Hepatic stellate cell (primary cell): ENCODE measurements around the gene RPL15.

ENCODE experiments used
- DNase-seq: peaks from one replicate; pipeline ENCODE4 v3.0.0; 2011; ENCODE audit warnings: low spot score

Gene RPL15

DNA sequence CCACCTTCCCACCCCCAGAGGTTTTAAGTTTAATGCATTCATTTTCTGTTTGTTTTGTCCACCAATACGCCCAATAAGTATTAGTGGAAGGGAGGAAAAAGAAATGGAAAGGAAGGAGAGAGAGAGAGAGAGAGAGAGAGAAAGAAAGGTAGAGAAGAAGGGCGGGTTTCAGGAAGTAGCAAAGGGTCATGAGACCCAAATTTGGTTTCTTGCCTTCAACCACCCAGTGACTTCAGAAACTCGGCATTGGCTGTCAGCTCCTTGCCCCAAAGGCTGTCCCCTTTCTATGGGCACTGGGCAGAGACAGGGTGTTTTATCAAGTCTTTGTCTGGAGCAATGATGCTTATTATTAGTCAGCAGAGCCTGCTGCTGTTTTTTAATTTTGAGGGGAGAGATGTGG, 14.7 kb downstream of the RPL15 start:
- no peak for DNase-seq

DNA sequence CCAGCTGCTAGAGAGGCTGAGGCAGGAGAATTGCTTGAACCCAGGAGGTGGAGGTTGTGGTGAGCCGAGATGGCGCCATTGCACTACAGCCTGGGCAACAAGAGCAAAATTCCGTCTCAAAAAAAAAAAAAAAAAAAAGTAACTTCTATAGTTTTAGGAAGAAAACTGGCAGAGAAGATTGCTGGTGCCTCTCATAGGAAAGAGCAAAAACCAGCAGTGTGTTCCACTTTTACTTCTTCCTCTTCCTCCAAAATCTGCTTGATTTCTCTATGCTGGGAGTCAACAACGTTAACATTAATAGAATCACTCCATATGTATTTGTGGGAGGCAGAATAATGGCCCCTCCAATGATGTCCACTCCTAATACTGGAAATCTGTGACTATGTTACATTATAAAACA, 15.6 kb downstream of the RPL15 start:
- DNase-seq: no peak

DNA sequence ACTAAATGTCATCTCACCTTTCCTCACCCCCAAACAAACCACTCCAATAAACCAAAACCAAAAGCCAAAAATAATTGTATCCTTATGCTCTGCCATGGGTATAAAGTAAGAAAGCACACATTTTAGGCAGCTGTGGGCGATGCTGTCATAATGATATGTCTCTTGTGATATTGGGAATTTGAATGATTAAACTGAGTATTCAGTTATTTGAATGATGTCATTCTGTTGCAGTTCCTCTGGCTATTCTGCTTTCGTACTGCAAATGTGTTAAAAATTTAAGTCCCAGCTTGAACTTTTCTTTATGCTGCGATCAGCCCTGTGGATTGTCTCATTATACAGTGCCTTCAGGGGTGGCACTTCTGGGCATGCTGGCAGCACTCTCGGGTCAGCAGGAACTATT, 17.3 kb downstream of the RPL15 start:
- no peak for DNase-seq

DNA sequence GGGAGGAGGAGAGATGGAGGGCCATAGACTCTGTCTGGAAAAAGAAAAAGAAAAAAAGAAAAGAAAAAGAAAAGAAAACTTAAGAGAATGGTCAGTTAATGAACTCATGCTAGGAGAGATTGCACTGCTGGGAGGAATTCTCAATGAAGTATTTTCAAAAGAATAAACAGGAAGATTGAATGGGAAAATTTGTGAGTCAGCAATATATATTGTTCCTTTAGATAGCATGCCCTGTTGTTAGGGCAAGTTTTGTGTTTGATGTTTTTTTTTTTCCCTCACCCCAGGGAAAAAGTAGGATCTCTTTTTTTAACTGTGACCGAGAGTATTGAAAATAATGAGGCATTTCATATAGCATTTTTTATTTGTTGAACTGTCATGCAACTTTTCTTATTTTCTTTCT, 20.4 kb downstream of the RPL15 start:
- DNase-seq: no peak

DNA sequence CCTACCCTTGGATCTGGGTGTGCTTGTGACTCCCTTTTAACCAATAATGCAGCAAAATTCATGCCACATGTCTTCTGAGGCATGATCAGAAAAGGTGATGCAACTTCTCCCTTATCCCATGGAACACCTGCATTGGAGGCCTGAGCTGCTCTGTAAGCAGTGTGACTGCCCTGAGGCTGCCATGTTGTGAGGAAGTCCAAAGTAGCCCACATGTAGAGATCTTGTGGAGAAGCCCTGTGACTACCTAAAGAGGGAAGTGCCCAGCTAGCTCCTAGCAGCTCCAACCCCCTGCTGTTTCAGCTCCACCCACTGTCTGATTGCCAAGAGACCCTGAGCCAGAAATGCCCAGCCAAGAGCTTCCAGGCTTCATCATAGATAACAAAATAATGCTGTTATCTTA, 21.8 kb downstream of the RPL15 start:
- DNase-seq: no peak

DNA sequence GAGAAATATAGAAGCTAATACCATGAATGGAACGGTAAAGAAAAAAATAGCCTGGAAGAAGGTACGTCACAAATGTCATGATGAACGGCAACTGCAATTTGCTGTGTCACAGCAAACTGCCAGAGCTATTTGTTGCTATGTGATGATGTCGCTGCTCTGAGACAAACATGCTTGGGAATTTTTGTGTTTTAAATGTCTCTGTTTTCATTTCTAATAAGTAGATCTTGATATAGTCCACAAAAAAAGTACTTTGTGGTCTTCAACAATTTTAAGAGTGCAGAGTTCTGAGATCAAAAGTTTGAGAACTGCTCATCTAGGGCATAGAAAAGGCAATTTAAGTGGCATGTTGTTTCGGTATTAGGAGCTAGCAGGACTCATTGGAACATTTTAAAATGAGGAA, 23.8 kb downstream of the RPL15 start:
- DNase-seq: no peak

DNA sequence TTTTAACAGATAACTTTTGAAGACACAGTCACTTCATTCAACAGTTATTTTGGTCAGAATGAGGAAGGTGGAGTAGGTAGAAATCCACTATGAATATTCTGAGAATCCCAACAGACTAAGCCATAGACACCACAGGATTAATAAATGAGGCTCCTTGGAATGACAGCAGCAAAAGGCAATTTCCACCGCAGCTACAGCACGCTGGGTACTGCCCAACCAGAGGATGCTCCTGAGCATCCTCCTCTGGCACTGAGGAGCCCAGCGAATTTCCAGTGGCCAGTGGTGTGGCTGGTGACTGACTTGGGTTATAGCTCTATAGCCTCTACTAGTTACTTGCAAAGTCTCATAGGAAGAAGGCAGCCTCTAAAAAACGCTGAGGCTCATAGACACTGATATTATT, 24.5 kb downstream of the RPL15 start:
- DNase-seq: no peak

DNA sequence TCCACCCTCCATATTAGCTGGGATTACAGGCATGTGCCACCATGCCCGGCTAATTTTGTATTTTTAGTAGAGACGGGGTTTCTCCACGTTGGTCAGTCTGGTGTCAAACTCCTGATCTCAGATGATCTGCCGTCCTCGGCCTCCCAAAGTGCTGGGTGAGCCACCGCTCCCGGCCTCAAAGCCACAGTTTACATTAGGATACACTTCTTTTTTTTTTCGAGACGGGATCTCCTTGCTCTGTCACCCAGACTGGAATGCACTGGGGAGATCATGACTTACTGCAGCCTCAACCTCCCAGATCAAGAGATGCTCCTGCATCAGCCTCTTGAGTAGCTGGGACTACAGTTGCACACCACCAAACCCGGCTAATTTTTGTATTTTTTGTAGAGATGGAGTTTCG, 25.6 kb downstream of the RPL15 start:
- DNase-seq: no peak

DNA sequence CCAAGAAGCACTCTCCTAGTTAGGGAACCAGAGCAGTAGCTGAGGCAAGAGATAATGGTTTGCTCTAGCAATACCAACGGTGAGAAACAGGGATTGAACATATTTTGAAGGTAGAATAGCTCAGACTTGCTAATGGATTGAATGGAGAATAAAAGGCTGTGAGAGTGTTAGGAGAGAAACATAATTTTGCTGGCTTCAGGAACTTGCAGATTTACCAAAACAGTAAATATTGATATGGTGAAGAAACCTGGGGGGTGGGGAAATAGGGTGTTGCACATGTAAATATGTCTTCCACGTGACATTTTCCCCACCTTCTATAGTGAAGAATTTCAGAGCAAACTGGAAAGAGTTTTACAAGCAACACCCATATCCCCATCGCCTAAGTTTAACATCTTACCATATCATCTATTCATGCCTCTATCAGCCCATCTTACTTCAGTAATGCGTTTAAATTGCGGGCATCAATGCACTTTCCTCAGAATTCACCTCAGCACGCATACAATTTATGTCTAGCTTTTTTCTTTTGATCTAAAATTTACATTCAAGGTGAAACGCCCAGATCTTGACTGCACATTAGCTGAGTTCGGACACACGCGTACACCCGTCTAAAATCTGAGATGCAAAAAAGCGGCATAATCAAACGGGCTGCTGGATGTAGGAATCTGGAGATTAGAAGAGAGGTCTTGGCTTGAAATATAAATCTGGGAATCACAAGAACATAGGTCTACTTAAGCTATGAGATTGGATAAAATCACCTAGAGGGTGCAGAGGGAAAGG, 27.3 kb downstream of the RPL15 start:
- no peak for DNase-seq

DNA sequence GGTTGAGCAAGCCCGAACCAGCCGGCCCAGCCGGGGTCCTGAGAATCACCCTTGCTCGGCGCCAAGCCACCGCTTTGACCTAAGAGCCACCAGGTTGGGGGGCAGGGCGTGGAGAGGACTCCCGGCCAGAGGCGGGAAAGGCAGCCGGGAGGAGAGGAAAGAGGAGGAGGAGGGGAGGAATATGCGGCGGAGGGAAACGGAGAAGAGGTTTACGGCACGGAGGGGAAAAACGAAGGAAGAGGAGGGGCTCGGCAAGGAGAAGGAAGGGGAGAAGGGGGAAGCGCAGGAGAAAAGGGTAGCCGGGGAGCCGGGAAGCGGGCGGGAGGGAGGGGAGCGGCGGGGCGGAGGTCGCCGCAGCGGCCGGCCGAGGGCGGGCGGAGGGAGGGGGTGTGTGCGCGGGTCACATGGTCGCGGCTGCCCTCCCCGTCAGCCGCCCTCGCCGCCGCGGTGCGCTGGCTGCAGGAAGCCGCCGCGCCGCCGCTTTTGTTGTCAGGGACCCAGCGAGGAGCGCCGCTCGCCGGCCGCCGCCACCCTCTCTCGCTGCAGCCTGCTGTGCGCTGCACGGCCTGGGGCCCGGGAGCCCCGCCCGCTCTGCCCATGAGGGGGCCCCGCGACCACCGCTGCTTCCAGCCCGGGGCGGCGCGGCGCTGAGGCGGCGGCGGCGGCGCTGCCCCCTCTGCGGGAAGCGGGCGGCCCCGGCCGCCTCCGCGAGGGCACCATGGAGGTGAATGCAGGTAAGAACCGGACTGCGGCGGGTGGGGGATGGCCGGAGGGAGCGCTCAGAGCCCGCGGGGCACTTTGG, 28.1 kb downstream of the RPL15 start, which contains the start of gene NR1D2:
NR1D2 (plus strand) TSS at position 426 of the 802 bp plus-strand sequence; CDS start at position 719, 293 bp downstream.
- DNase-seq: peak; percentile 83

DNA sequence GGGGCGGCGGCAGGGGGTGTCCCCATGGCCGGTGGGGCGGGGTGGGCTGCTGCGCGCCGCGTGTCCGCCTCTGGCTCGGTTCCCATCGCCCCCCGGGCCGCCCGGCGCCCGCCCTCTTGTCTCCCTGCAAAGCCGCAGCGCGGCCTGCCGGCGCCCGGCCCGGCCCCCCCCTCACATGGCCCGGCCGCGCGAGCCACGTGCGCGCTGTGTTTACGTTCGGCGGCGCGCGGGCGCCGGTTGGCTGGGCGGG, 28.7 kb downstream of the RPL15 start:
- no peak for DNase-seq

DNA sequence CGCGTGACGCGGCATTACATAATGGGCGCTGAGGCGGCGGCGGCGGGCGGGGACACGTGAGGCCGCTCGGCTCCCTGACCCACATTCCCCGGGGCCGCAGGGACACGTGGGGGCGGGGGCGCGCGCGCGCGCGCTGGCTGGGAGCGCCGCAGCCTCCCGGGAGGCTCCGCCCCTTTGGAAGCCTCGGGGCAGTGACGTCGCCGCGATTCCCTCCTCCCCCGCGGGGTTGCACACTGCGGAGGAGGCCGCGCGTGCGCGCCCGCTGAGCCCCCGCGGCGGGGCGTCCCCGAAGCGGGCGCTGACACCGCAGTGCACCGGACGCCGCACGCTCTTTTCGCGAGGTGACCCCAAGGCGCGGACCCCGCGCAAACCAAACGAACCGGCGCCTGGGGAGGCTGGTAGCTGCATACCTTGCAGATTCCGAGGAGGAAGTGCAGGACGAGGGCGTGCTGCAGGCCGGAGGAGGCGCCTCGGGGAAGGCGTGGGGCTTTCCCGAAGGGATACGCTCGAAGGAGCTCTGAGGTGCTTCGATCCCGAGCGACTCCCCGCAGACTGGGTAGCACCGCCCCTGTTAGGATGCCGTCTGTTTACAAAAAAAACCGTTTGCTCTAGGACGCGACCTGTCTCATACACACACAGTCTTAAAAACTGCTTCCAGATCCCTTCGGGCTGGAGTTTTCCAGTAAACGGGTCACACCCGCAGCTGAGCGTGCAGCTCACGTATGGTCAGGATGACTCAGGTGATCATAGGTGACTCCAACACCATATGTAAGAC, 29.2 kb downstream of the RPL15 start:
- peak; percentile 96 for DNase-seq

DNA sequence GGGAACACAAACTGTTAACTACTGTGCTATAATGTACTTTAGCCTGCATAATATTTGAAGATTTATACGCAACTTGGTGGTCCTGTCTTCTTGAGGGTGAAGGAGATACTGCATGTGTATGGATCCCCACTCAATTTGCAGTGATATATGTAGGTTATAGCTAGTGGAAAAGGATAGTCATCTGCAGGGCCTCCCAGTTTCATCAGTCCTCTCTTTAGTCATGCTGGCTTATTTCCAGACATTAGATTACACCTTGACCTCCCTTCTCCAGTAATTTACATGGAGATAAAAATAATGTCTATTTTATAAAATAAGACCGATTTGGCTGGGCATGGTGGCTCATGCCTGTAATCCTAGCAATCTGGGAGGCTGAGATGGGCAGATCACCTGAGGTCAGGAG, 31.8 kb downstream of the RPL15 start:
- no peak for DNase-seq

DNA sequence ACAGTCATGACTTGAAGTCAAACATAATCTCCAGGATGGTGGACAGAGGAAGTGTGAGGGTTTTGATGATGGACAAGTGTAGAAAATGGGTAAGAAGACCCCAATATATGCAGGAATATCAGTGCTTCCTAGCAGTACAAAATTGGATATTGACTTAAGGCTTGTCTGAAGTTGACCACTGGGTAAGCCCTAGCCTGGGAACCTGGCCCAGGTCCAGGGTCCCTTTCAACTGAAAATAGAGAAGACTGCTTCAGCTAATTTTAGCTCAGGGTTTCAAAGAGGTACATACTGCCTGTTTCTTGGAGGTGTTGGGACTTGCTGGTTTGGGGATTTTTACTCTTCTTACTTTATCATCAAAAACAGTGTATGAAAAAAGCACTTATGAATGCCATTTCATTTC, 32.9 kb downstream of the RPL15 start:
- DNase-seq: peak; percentile 29

DNA sequence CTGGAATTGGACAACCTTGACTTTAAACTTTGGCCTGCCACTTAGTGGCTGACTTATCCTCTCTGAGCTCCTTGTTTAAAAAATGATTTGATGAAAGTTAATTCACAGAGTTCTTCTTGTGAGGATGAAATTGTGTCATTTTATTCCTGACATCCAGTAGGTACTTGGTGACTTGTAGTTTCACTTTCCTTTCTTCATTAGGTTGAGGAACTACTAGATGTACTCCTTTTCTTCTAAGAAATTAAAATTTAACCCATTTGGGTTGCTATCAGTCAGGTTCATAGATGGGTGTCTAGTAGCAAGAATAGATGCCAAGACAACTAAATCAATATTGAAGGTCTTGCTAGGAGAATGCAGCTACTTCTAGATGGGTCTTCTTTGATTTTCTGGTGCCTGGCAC, 33.4 kb downstream of the RPL15 start:
- no peak for DNase-seq

DNA sequence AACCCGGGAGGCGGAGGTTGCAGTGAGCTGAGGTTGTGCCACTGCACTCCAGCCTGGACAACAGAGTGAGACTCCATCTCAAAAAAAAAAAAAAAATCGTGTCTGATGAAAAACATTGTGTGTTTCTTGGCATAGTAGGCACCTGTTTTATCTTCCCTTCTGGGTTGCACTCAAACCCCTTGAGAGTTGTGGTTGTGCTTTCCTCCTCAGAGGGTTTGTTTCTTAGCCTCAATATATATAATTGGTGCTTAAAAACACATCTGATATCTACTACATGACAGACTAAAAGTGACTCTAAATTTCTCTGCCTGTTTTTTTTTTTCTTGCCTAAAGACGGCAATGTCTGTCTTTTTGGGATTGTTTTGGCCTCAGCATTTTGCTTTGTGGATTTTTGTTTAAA, 35.7 kb downstream of the RPL15 start:
- DNase-seq: no peak

DNA sequence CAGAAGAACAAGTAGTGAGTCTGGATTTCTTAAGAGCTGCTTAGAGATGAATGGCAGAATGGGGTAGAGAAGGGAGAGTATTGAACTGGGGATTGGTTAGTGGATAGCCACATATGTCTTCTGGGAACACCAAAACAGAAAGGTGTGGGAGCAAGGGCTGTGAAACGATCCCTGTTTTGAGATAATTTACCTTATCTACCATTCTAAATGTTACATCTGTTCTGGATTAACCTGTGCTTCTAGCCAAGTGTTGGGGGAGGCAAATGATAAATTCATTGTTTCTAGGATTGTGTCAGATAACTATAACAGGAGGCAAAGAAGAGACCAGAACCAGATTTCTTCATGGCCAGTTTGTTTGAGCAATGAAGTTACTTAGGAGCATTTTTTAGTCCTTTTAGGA, 36.6 kb downstream of the RPL15 start:
- DNase-seq: no peak

DNA sequence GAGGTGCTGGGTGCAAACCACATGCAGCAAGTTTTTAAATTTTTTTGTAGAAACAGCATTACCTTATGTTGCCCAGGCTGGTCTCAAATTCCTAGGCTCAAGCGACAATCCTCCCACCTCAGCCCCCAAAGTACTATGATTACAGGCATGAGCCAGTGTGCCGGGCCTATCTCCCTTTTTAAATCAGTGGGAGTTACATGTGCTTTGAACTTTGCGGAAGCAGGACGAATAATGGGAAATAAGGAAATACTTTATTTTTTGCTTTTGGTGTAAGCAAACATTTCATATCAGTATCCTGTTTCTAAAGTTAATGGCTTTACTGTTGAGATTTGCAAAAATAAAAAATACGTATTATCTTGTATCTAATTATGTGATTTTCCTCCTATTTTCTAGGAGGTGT, 37.2 kb downstream of the RPL15 start:
- DNase-seq: no peak

DNA sequence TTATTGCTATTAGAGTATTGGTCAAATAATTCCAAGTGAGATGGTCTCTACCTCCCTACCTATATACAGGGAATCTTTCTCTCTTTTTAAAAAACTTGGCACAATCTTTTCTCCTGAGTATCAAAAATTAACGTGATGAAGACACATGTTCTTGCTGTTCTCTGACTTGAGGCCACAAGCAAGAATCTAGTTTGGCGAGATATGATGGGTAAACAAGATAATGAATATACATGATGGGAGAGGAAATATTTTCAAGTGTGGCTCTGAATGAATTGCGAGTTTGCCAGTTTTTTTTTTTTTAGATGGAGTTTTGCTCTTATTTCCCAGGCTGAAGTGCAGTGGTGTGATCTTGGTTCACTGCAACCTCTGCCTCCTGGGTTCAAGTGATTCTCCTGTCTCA, 39.8 kb downstream of the RPL15 start:
- DNase-seq: no peak

DNA sequence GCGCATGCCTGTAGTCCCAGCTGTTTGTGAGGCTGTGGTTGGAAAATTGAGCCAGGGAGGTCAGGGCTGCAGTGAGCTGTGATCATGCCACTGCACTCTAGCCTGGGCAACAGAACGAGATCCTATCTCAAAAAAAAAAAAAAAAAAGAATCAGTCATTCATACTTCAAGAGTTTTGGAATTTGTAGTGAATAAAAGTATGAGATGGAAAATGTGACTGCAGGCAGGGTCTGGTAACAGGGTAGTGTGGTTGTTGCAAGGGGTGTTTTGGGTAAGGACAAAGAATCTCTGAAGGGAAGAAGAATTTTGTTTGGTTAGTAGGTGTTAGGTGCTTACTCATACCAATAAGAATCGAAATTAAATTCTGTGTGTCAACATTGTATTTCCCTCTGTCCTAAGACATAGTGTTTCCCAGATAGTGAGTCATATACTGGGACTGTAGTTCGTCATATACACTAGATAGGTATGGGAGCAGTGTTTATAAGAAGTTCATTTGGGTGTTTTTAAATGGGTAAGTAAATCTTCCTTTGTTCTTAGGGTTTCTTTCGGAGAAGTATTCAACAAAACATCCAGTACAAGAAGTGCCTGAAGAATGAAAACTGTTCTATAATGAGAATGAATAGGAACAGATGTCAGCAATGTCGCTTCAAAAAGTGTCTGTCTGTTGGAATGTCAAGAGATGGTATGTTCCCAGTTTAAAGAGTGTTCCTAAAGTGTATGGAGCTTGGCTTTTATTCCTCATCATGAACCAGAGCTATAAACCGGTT, 42.4 kb downstream of the RPL15 start:
- peak; percentile 50 for DNase-seq

DNA sequence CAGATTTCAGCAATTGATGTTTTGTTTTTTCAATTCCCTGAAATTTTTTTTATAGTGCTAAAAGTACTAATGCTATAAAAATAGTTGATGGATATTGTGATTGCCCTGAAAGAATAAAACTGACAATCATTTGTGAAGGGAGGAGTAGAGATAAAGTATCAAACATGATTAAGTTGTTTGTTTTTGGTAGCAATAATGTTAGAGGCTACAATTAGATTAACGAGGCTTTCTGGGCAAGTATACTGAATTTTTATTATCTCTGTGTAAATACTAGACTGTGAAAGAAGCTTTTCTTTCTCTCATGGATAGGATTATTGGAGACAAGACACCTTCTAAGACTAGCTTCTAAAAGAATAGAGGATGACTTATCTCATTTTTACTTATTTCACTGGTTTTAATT, 43.7 kb downstream of the RPL15 start:
- DNase-seq: no peak

DNA sequence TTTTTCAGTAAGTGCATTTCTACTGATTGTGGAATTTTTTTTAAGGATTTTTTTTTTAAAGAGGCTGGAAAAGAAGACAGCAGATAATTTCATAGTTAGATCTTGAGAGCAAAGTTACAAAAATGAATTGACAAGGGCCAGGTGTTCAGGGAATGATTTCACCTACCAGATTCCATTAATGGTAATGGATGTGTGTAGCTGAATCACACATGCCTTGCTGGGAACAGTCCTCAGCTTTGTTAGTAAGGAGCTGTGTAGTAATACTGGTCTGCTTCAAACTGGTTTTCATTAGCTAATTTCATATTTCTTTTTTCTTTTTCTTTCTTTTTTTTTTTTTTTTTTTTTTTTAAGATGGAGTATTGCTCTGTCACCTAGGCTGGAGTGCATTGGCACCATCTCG, 44.1 kb downstream of the RPL15 start:
- no peak for DNase-seq
